RCC 7860 (cell line): Measurements from ENCODE around the gene MFSD11.
"Not testable (repeated sequence)": the region's sequence is repeated elsewhere in the genome, so short reads cannot be mapped to it uniquely, and the experiment has no call there.

ENCODE experiments used
- DNase-seq: peaks from one replicate; pipeline ENCODE4 v3.0.0-alpha.2; 2015; ENCODE audit warnings: low spot score
- FAIRE-seq: peaks from 2 replicates; lab custom pipeline; 2012; peaks lifted over from hg19 to GRCh38; lab: Jason Lieb, UNC

Gene MFSD11

GRCh38 chr17:76725580-76726230, 12.2 kb upstream of the MFSD11 start:
- FAIRE-seq (no peak), DNase-seq (peak; percentile 38)

GRCh38 chr17:76726231-76726775, 11.6 kb upstream of the MFSD11 start, which contains the start of gene JMJD6:
Gene JMJD6 (minus strand): TSS chr17:76726606. CDS start chr17:76726475, 131 bp downstream.
- FAIRE-seq (no peak), DNase-seq (peak; percentile 94)

DNA sequence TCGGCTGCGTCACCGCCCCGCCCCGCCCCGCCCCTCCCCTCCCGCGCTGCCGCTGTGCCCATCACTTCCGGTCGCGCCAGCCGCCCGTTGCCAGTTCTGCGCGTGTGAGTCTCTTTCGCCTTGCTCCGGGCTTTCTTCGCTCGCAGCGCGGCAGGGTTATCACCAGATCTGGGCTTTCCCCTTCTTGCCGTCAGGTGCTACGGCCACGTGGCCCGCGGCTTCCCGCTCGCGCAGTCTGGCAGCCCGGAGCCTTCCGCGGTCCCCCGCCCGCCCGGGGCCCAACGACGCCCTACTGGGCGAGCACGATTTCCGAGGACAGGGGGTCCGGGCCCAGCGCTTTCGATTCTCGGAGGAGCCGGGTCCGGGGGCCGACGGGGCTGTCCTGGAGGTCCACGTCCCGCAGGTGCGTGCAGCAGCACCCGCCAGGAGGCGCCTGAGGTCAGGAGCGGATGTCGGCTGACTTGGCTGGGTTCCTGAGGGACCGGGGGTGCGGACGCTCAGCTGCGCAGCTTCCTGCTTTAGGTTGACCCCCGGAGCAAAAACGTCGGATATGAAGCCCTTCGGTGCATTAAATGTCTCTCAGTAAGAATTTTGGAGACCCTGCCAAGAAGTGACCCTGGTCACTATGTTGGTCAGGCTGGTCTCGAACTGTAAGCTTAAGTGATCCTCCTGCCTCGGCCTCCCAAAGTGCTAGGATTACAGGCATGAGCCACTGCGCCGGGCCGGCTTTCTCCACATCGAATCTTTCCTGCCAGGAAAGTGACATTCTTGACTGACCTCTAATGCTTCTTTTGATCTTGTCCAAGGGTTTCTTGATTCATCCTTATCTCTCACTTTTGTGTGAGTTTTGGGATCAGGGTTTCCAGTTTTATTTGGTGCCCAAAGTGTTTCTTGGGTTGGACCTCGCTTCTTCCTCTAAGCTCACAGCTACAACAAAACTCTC, 10.9 kb upstream of the MFSD11 start, which contains the start of gene METTL23:
Gene METTL23, plus strand, starts transcription at position 64 of the 943 bp plus-strand sequence. CDS start 2,872 bp downstream, outside the sequence.
- no peak for FAIRE-seq
- DNase-seq = peak; percentile 62

DNA sequence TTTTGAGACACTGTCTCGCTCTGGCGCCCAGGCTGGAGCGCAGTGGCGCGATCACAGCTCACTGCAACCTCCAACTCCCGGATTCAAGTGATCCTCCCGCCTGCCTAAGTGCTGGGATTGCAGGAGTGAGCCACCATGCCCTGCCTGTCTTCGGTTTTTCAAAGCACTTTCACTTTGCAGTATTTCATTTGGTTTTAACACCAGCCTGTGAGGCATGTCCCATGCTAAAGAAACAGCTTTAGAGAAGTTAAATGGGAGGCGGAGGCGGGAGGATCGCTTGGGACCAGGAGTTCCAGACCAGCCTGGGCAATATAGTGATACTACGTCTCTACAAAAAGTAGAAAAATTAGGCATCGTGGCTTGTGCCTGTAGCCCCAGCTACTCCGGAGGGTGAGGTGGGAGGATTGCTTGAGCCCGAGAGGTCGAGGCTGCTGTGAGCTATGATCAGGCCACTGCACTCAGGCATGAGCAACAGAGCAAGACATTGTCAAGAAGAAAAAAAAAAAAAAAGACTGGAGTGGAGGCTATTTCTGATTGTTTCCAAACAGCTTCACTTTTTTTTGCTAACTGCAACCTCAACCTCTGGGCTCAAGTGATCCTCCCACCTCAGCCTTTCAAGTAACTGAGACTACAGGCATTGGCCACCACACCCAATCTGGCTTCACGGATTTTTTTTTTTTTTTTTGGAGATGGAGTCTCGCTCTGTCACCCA, 10.0 kb upstream of the MFSD11 start:
- peak; percentile 12 for FAIRE-seq

DNA sequence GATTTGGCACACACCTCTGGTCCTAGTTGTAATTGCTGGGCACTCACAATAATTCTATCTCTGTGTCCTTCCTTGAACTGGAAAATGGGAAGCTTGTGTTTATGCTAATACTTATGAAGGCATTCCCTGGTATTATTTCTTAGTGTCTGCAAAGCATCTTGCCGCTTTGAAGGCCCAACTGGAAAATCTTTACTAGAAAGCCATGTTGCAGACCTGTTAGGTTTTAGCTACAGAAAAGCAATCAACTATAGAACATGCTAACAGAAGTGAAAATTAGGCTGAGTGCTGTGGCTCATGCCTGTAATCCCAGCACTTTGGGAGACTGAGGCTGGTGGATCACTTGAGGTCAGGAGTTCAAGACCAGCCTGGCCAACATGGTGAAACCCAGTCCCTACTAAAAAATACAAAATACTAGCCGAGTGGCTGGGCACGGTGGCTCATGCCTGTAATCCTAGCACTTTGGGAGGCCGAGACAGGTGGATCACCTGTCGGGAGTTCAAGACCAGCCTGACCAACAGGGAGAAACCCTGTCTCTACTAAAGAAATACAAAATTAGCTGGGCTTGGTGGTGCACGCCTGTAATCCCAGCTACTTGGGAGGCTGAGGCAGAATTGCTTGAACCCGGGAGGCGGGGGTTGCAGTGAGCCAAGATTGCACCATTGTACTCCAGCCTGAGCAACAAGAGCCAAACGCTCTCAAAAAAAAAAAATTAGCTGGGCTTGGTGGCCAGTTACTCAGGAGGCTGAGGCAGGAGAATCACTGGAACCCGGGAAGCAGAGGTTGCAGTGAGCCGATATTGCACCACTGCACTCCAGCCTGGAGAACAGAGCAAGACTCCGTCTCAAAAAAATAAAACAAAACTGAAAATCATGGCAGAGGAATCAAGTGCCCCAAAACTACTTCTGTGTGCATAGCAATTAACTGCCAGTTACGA, 5.9 kb upstream of the MFSD11 start:
- DNase-seq, FAIRE-seq: not testable (repeated sequence)

More for the DNA sequence above, 10.0 kb upstream of the MFSD11 start:
- no peak for DNase-seq

DNA sequence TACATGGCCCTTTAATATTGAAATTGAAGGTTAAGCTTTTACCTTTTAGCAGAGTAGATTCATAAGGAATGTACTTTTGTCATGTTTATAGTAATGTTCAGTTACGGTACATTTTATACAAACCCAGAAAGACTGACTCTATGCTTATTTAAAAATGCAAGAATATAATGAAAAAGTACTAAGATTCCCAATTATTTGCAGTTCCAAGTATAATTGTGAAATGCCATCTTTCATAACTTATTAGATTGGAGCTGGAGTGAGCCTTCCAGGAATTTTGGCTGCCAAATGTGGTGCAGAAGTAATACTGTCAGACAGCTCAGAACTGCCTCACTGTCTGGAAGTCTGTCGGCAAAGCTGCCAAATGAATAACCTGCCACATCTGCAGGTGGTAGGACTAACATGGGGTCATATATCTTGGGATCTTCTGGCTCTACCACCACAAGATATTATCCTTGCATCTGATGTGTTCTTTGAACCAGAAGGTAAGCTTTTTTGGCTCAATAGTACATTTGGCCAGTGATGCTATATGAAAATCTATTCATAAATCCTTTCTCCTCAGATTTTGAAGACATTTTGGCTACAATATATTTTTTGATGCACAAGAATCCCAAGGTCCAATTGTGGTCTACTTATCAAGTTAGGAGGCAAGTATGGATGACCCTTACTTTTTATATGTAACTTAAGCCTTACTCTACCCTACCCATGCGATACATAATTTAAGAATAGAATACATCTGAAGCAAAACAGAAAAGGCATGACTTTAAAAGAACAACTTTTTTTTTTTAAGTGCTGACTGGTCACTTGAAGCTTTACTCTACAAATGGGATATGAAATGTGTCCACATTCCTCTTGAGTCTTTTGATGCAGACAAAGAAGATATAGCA, 4.9 kb upstream of the MFSD11 start:
- DNase-seq (no peak), FAIRE-seq (no peak)

GRCh38 chr17:76733618-76733957, 4.3 kb upstream of the MFSD11 start:
- FAIRE-seq = no peak
- DNase-seq = no peak

- no peak for DNase-seq
- no peak for FAIRE-seq
Measured at GRCh38 chr17:76734080-76734840, 3.7 kb upstream of the MFSD11 start.

GRCh38 chr17:76735006-76735405, 2.9 kb upstream of the MFSD11 start:
- FAIRE-seq = no peak

DNA sequence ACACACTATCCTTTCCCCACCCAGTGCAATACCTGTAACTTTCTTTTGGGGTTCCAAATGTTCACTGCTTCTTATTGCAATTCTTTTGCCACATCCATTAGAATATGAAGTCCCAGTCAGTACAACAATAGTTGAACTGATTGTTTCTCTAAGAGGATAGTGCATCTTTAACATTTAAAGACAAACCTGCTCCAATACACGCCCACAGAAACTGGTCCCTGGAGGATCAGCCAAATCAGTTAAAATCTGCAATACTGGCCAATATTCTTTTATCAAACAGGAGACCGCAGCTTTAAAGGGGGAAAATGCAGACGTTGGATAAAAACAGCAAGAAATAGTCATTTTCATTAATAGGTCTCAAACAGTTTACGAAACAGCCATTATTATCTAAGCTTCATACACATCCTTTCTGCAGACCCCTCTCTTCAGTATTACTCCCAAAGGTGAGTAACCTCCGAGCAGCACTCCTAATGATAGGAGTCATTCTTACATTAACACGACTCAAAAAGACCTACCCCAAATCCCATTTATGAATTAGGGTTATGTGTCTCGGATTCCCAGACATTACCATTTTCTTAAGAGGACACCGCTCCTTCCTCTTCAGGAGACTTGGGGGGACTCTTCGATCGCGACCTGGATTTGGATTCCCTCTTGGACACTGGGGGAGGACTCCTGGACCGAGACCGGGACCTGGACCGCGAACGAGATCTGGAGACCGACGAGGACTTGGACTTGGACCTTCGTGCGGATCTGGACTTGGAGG, 2.2 kb upstream of the MFSD11 start:
- no peak for FAIRE-seq

More at GRCh38 chr17:76735006-76735405, 2.9 kb upstream of the MFSD11 start:
- peak; percentile 50 for DNase-seq

GRCh38 chr17:76736349-76737081, 1.4 kb upstream of the MFSD11 start:
- DNase-seq (no peak), FAIRE-seq (no peak)

More for the DNA sequence above, 2.2 kb upstream of the MFSD11 start:
- no peak for DNase-seq

- peak; percentile 96 for DNase-seq
- peak; percentile 81 for FAIRE-seq
Measured at GRCh38 chr17:76737082-76737675, 740 bp upstream of the MFSD11 start, which contains the start of gene SRSF2. Gene SRSF2 (minus strand): TSS chr17:76737331. CDS start chr17:76737160, 171 bp downstream.

DNA sequence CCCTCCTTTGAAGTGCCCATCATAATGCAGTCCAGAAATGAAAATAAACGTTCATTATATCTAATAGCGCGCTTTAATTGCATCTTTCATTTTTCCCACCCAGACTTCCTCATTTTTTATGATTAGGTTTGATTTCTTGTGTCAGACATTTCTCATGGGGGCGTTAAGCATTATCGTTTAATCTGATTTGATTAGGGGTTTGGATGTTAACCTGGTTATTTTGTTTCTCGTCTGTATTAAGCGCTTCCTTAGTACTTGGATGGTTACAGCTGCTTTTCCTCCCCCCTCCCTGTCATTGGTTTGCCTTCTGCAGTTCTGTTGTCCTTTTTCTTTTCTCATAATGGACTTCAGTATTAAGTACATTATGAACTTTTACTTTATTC, 540 bp downstream of the MFSD11 start:
- FAIRE-seq (no peak), DNase-seq (no peak)

DNA sequence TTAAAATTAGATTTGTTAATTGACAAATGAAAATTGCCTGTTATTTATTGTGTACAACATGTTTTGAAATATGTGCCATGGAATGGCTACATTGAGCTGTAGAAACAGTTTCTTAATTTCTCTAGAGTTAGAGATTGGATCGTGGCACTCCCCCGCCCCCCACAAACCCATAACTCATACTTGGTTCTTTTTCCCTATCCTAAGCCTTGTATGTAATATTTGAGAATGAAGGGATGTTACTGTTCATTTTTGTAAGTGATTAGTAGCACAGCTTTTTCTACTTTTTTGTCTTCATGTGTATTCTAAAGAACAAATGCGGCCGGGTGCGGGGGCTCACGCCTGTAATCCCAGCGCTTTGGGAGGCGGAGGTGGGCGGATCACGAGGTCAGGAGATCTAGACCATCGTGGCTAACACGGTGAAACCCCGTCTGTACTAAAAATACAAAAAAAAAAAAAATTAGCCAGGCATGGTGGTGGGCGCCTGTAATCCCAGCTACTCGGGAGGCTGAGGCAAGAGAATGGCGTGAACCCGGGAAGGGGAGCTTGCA, 1.7 kb downstream of the MFSD11 start:
- DNase-seq, FAIRE-seq: not testable (repeated sequence)

GRCh38 chr17:76740329-76741118, 2.6 kb downstream of the MFSD11 start:
- FAIRE-seq (no peak), DNase-seq (no peak)
